GM19240 (cell line): ENCODE measurements around the gene PAK4.

Experiments used
- DNase-seq: peaks from one replicate; pipeline ENCODE4 v3.0.0; 2011; ENCODE audit warnings: low spot score; ENCODE audit not compliant: insufficient read length

Gene PAK4

GRCh38 chr19:39165857-39166256 lies 40.3 kb downstream of the PAK4 start:
- DNase-seq: no peak

GRCh38 chr19:39166571-39167391 lies 41.2 kb downstream of the PAK4 start:
- DNase-seq: no peak

DNA sequence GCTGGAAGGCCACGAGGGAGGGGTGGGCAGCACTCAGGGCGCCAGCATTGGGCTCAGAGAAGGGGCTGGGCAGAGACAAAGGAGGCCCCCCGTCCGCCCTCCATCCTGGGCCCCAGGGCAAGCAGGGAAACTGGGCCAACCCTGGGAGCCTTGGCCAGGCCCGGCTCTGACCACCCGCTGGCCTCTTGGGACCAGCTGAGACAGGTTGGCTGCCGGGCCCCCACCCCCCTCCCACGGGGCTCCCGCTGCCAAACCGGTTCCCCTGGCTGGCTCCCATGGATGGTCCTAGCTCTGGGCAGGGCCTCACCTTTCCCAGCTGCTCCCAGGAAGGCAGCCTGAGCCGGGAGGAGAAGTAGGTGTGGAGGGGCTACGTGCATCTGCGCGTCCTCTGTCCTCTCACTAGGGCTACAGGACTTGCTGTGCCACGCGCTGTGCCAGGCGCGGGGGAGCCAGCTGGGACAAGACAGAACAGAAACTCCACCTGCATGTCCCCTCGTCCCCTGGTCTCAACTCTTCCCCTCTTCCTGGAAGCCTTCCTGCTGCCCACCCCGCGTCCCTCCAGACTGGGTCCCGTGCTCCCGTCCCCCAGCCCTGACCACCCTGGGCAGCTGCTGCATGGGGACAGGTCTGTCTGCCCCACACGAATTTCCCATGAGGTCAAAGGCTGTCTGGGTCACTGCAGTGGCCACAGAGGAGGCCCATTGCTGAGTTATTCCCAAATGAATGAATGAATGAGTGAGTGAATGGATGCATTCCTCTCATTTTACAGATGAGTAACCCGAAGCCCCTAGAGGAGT lies 42.1 kb downstream of the PAK4 start:
- DNase-seq: no peak

DNA sequence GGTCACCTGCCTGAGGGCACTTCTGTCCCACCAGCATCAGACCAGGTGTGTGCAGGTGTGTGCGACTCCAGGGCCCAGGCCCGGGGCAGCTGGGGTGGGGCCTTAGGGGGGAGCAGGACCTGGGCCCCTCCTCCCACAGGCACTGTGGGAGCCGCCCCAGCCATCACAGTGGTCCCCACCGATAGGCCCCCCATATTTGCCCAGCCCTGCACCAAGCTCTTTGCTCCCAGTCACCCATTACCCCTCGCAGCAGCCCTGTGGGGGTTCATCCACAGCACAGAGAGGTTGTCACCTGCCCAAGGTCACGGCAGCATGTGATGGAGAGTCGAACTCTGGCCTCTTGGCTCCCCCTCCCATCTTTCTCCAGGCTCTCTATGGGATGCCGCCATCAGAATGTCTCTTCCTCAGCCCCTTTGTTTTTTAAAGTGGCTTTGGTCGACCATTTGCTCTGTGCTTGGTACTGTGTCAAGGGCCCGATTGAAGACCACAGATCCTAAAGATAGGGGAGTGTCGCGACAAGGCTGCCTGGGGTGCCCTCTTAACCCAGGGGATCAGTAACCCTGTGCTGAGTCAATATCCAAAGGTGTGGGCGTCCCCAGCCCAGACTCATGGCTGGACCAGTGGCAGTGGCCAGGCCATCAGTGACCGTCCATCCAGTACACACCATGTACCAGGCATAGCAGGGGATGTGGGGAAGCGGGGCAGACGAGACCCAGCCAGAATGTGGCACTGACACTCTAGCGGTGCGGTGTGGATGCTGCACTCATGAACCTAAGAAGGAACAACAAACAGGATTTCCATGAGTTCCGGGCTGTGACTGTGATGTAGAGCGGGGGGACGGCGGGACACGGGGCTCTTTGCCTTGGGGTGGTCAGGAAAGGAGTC lies 42.9 kb downstream of the PAK4 start:
- no peak for DNase-seq

GRCh38 chr19:39169143-39169810 lies 43.7 kb downstream of the PAK4 start:
- DNase-seq: no peak

GRCh38 chr19:39170386-39171231 lies 45.0 kb downstream of the PAK4 start:
- no peak for DNase-seq

GRCh38 chr19:39171479-39172465 lies 46.2 kb downstream of the PAK4 start:
- DNase-seq: no peak

- no peak for DNase-seq
Observed at GRCh38 chr19:39172700-39173501, 47.3 kb downstream of the PAK4 start.

DNA sequence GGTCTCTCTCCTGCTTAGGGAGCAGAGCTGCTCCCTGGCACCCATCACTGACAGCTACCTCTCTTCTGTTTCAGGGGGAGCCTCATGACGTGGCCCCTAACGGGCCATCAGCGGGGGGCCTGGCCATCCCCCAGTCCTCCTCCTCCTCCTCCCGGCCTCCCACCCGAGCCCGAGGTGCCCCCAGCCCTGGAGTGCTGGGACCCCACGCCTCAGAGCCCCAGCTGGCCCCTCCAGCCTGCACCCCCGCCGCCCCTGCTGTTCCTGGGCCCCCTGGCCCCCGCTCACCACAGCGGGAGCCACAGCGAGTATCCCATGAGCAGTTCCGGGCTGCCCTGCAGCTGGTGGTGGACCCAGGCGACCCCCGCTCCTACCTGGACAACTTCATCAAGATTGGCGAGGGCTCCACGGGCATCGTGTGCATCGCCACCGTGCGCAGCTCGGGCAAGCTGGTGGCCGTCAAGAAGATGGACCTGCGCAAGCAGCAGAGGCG lies 48.0 kb downstream of the PAK4 start:
- DNase-seq: no peak

- DNase-seq: no peak
Observed at GRCh38 chr19:39174142-39174541, 48.6 kb downstream of the PAK4 start.

- no peak for DNase-seq
Observed at GRCh38 chr19:39174558-39175544, 49.3 kb downstream of the PAK4 start.

DNA sequence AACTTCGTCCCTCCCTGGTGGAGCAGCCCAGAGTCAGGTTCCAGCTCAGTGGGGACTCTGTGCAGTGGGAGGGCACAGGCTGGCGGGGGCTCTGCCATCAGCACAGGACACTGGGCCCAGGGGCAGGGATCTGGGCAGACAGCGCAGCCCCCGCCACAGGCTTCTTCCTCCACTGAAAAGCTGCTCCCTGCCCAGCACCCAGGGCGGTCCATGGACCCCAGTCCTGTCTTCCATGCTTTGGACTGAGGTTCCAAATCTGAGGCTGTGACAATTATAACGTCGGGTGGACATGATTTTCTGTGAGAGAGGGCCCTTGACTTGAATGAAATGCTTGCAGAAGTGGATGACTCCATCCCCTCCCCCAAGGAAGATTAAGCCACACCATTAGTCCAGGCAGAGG lies 50.0 kb downstream of the PAK4 start:
- no peak for DNase-seq

DNA sequence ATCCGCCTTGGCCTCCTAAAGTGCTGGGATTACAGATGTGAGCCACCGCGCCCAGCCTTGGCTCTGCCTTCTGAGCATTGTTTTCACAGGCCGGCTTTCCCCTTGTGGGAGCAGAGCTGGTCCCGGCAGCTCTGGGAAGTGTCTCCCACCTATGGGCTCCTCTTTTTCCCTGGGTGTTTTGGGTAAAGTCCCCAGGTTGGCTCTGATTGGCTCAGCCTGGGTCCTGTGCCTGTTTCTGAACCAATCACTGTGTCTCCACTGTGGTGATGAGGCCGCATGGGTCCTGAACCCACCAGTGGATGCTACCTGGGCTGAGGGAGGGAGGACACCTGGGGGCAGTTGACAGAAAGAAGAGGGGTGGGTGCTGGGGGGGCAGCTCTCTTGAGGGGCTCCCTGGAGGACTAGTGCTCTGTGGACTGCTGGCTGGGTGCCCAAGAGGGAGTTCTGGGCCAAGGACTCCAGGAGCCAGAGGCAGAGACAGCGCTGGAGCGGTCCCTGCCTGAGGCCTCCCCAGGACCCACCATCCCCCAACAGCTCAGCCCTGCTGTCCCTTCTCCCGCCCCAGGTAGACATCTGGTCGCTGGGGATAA lies 51.6 kb downstream of the PAK4 start:
- DNase-seq: no peak

DNA sequence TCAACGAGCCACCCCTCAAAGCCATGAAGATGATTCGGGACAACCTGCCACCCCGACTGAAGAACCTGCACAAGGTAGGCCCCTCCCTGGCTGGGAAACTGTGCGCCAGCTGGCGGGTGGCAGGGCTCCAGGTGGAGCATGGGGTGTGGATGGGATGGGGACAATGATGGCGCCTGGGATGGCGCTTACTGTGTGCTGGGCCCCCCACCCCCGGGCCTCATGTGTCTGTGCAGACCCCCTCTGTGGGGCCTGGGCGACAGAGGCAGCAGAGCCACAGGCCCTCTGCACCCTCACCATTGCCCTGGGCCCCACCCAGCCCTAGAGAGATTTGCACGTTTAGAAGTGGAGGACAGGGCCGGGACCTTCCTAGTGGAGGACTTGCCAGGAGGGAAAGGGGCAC lies 52.1 kb downstream of the PAK4 start:
- DNase-seq: no peak

DNA sequence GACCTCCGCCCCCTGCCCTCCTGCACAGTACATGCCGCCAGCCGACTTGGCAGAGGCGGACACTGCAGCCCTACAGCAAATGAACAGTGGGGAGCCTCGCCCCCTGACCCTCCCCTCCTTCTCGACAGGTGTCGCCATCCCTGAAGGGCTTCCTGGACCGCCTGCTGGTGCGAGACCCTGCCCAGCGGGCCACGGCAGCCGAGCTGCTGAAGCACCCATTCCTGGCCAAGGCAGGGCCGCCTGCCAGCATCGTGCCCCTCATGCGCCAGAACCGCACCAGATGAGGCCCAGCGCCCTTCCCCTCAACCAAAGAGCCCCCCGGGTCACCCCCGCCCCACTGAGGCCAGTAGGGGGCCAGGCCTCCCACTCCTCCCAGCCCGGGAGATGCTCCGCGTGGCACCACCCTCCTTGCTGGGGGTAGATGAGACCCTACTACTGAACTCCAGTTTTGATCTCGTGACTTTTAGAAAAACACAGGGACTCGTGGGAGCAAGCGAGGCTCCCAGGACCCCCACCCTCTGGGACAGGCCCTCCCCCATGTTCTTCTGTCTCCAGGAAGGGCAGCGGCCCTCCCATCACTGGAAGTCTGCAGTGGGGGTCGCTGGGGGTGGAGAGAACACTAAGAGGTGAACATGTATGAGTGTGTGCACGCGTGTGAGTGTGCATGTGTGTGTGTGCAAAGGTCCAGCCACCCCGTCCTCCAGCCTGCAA lies 52.9 kb downstream of the PAK4 start:
- DNase-seq: no peak

DNA sequence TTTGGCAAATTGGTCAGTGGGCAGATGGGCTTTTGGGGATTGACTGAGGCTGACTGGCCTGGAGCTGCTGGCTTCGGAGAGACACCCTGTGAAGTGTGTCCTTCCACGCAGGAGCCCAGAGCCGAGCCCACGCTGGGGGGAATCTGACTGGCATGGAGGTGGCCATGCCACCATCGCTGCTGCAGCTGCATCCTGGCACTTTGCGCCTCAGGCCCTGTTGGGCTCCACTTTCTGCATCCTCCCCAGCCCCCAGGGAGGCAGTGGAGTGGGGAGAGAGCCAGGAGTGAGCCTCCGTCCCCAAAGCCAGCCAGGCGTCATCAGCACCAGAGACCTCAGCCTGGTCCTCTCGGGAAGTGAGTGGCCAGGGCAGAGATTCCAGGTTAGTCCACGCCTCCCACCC lies 54.2 kb downstream of the PAK4 start:
- no peak for DNase-seq
